ENCODE results near the gene DENND11.
"Not testable (repeated sequence)": the region's sequence is repeated elsewhere in the genome, so short reads cannot be mapped to it uniquely, and the experiment has no call there.

DENND11 gene

GRCh38 chr7:141706239-141707064 is 4.5 kb upstream of the DENND11 start:
- DNase-seq (ENCODE audit: low read depth, low spot score), result no peak

GRCh38 chr7:141704741-141705140 is 2.8 kb upstream of the DENND11 start:
- DNase-seq (ENCODE audit: low read depth, low spot score), result no peak

GRCh38 chr7:141704112-141704511 is 2.1 kb upstream of the DENND11 start:
- DNase-seq (ENCODE audit: low read depth, low spot score), result no peak

- DNase-seq (ENCODE audit: low read depth, low spot score), result no peak
Measured at GRCh38 chr7:141702892-141703291, 926 bp upstream of the DENND11 start.

- no peak for DNase-seq (ENCODE audit: low read depth, low spot score)
Measured at GRCh38 chr7:141701489-141702046, 398 bp downstream of the DENND11 start.

- DNase-seq (ENCODE audit: low read depth, low spot score), result no peak
Measured at GRCh38 chr7:141700848-141701371, 1.1 kb downstream of the DENND11 start.

- DNase-seq (ENCODE audit: low read depth, low spot score), result no peak
Measured at GRCh38 chr7:141700296-141700847, 1.6 kb downstream of the DENND11 start.

GRCh38 chr7:141699860-141700259 is 2.1 kb downstream of the DENND11 start:
- DNase-seq (ENCODE audit: low read depth, low spot score), result no peak

GRCh38 chr7:141698247-141699015 is 3.5 kb downstream of the DENND11 start:
- DNase-seq (ENCODE audit: low read depth, low spot score), result no peak

GRCh38 chr7:141697211-141697871 is 4.6 kb downstream of the DENND11 start:
- no peak for DNase-seq (ENCODE audit: low read depth, low spot score)

GRCh38 chr7:141696348-141696747 is 5.6 kb downstream of the DENND11 start:
- no peak for DNase-seq (ENCODE audit: low read depth, low spot score)

- DNase-seq (ENCODE audit: low read depth, low spot score), result no peak
Measured at GRCh38 chr7:141695803-141696289, 6.1 kb downstream of the DENND11 start.

GRCh38 chr7:141693082-141693481 is 8.9 kb downstream of the DENND11 start:
- no peak for DNase-seq (ENCODE audit: low read depth, low spot score)

- DNase-seq (ENCODE audit: low read depth, low spot score), result no peak
Measured at GRCh38 chr7:141691961-141692360, 10.0 kb downstream of the DENND11 start.

- DNase-seq (ENCODE audit: low read depth, low spot score), result no peak
Measured at GRCh38 chr7:141691540-141691939, 10.4 kb downstream of the DENND11 start.

GRCh38 chr7:141689072-141689825 is 12.7 kb downstream of the DENND11 start:
- DNase-seq (ENCODE audit: low read depth, low spot score), result not testable (repeated sequence)

- DNase-seq (ENCODE audit: low read depth, low spot score), result no peak
Measured at GRCh38 chr7:141688043-141688442, 13.9 kb downstream of the DENND11 start.

- no peak for DNase-seq (ENCODE audit: low read depth, low spot score)
Measured at GRCh38 chr7:141686670-141687069, 15.3 kb downstream of the DENND11 start.

- DNase-seq (ENCODE audit: low read depth, low spot score), result no peak
Measured at GRCh38 chr7:141686074-141686473, 15.9 kb downstream of the DENND11 start.

- no peak for DNase-seq (ENCODE audit: low read depth, low spot score)
Measured at GRCh38 chr7:141685285-141686023, 16.5 kb downstream of the DENND11 start.
